ENCODE data around the gene KLHDC8A. TPM values are rescaled to one million over a fixed set of nuclear protein-coding genes. Genes with fewer than 3 reads are reported as not detected.
A peak's percentile ranks its signal among the peaks of the same experiment; 100 is the strongest.
"Not testable (repeated sequence)": the region's sequence is repeated elsewhere in the genome, so short reads cannot be mapped to it uniquely, and the experiment has no call there.

Gene KLHDC8A
- not detected for total RNA-seq

- no peaks in the 10 kb centered on the region for H3K9me3 Mint-ChIP-seq
- H3K27me3 Mint-ChIP-seq (ENCODE audit: low read depth), result peaks cover 24% of the 10 kb centered on the region
- DNase-seq, result no peak
- no peaks in the 10 kb centered on the region for H3K4me1 Mint-ChIP-seq (ENCODE audit: low read depth)
- no peak within 1 kb of the TSS for H3K4me3 Mint-ChIP-seq
- no peaks in the 10 kb centered on the region for H3K36me3 Mint-ChIP-seq (ENCODE audit: insufficient read depth in 2 of 2)
- H3K27ac Mint-ChIP-seq, result no peak within 1 kb of the TSS
- no peak for ATAC-seq (replicated peaks in 1 of 2)
Observed at GRCh38 chr1:205356440-205357139, at the start of gene KLHDC8A. KLHDC8A (minus strand) TSS chr1:205356922; CDS start chr1:205343604, 13,318 bp downstream.

DNA sequence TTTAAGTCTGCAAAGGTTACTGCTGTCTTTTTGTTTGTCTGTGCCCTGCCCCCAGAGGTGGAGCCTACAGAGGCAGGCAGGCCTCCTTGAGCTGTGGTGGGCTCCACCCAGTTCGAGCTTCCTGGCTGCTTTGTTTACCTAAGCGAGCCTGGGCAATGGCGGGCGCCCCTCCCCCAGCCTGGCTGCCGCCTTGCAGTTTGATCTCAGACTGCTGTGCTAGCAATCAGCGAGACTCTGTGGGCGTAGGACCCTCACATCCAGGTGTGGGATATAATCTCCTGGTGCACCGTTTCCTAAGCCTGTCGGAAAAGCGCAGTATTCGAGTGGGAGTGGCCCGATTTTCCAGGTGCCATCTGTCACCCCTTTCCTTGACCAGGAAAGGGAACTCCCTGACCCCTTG is 49.5 kb upstream of the KLHDC8A start:
- not testable (repeated sequence) for H3K36me3 Mint-ChIP-seq (ENCODE audit: insufficient read depth in 2 of 2); ATAC-seq (replicated peaks in 1 of 2); H3K27ac Mint-ChIP-seq; H3K9me3 Mint-ChIP-seq; DNase-seq; H3K4me3 Mint-ChIP-seq; H3K4me1 Mint-ChIP-seq (ENCODE audit: low read depth)
- H3K27me3 Mint-ChIP-seq (ENCODE audit: low read depth), result peaks cover 14% of the 10 kb centered on the region

DNA sequence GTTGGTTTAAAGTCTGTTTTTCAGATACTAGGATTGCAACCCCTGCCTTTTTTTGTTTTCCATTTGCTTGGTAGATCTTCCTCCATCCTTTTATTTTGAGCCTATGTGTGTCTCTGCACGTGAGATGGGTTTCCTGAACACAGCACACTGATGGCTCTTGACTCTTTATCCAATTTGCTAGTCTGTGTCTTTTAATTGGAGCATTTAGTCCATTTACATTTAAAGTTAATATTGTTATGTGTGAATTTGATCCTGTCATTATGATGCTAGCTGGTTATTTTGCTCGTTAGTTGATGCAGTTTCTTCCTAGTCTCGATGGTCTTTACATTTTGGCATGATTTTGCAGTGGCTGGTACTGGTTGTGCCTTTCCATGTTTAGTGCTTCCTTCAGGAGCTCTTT is 47.8 kb upstream of the KLHDC8A start:
- H3K4me3 Mint-ChIP-seq; H3K9me3 Mint-ChIP-seq; H3K27me3 Mint-ChIP-seq (ENCODE audit: low read depth); H3K27ac Mint-ChIP-seq; DNase-seq; ATAC-seq (replicated peaks in 1 of 2); H3K4me1 Mint-ChIP-seq (ENCODE audit: low read depth); H3K36me3 Mint-ChIP-seq (ENCODE audit: insufficient read depth in 2 of 2): not testable (repeated sequence)

- peaks cover 13% of the 10 kb centered on the region for H3K27me3 Mint-ChIP-seq (ENCODE audit: low read depth)
- no peak overlapping the region for H3K27ac Mint-ChIP-seq
- no peaks in the 10 kb centered on the region for H3K4me1 Mint-ChIP-seq (ENCODE audit: low read depth)
Observed at GRCh38 chr1:205398586-205398985, 41.9 kb upstream of the KLHDC8A start.

GRCh38 chr1:205396967-205397616 is 40.4 kb upstream of the KLHDC8A start:
- Mint-ChIP-seq H3K36me3 (ENCODE audit: insufficient read depth in 2 of 2) (no peaks in the 10 kb centered on the region), H3K27me3 (ENCODE audit: low read depth) (peaks cover 20% of the 10 kb centered on the region), H3K4me3 (no peak overlapping the region), H3K27ac (no peak overlapping the region), H3K9me3 (no peaks in the 10 kb centered on the region), H3K4me1 (ENCODE audit: low read depth) (no peaks in the 10 kb centered on the region)
- no peak for ATAC-seq (replicated peaks in 1 of 2)
- DNase-seq, result peak; percentile 8 to 29

More at GRCh38 chr1:205398586-205398985, 41.9 kb upstream of the KLHDC8A start:
- H3K36me3 Mint-ChIP-seq (ENCODE audit: insufficient read depth in 2 of 2), result no peaks in the 10 kb centered on the region
- ATAC-seq (replicated peaks in 1 of 2) (no peak), DNase-seq (no peak)
- no peaks in the 10 kb centered on the region for H3K9me3 Mint-ChIP-seq
- H3K4me3 Mint-ChIP-seq, result no peak overlapping the region

GRCh38 chr1:205395616-205396015 is 38.9 kb upstream of the KLHDC8A start:
- H3K27me3 Mint-ChIP-seq (ENCODE audit: low read depth), result peaks cover 22% of the 10 kb centered on the region
- no peaks in the 10 kb centered on the region for H3K36me3 Mint-ChIP-seq (ENCODE audit: insufficient read depth in 2 of 2)
- no peaks in the 10 kb centered on the region for H3K4me1 Mint-ChIP-seq (ENCODE audit: low read depth)
- no peak overlapping the region for H3K4me3 Mint-ChIP-seq
- H3K27ac Mint-ChIP-seq, result no peak overlapping the region
- ATAC-seq (replicated peaks in 1 of 2) (no peak), DNase-seq (no peak)
- H3K9me3 Mint-ChIP-seq, result no peaks in the 10 kb centered on the region

DNA sequence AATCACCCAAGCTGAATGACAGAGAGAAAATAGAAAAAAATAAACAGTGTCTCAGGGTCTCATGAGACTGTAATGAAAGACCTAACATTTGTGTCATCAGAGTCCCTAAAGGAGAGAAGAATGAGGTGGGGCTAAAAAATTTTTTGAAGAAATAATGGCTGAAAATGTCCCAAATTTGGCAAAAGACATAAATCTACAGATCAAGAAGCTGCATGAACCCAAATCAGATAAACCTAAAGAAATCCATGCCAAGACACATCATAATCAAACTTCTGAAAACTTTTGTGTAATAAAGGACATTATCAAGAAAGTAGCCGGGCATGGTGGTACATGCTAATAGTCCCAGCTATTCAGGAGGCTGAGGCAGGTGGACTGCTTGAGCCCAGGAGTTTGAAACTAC is 35.9 kb upstream of the KLHDC8A start:
- no peaks in the 10 kb centered on the region for H3K36me3 Mint-ChIP-seq (ENCODE audit: insufficient read depth in 2 of 2)
- ATAC-seq (replicated peaks in 1 of 2) (no peak), DNase-seq (no peak)
- no peak overlapping the region for H3K27ac Mint-ChIP-seq
- H3K4me1 Mint-ChIP-seq (ENCODE audit: low read depth), result no peaks in the 10 kb centered on the region
- H3K9me3 Mint-ChIP-seq, result no peaks in the 10 kb centered on the region
- H3K27me3 Mint-ChIP-seq (ENCODE audit: low read depth), result peaks cover 22% of the 10 kb centered on the region
- no peak overlapping the region for H3K4me3 Mint-ChIP-seq

- DNase-seq (no peak), ATAC-seq (replicated peaks in 1 of 2) (no peak)
- H3K27me3 Mint-ChIP-seq (ENCODE audit: low read depth), result peaks cover 22% of the 10 kb centered on the region
- H3K4me3 Mint-ChIP-seq, result no peak overlapping the region
- no peaks in the 10 kb centered on the region for H3K36me3 Mint-ChIP-seq (ENCODE audit: insufficient read depth in 2 of 2)
- H3K4me1 Mint-ChIP-seq (ENCODE audit: low read depth), result no peaks in the 10 kb centered on the region
- no peaks in the 10 kb centered on the region for H3K9me3 Mint-ChIP-seq
- no peak overlapping the region for H3K27ac Mint-ChIP-seq
Observed at GRCh38 chr1:205391386-205391785, 34.7 kb upstream of the KLHDC8A start.

DNA sequence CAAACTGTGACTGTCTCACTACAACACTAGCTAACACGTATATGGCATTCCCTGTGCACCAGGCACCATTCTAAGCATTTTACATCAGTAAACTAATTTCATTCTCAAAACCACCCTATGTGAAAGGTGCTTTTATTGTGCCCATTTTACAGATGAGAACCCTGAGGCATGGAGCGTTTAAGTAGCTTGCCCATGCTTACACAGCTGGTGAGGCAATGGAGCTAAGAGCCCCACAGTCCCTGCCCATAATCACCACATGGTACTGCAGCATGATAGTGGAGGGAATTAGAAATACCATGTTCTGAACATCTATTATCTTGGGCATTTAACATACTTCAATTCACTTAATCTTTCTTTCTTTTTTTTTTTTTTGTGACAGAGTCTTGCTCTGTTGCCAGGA is 31.1 kb upstream of the KLHDC8A start:
- no peak for DNase-seq
- no peaks in the 10 kb centered on the region for H3K4me1 Mint-ChIP-seq (ENCODE audit: low read depth)
- H3K27ac Mint-ChIP-seq, result no peak overlapping the region
- H3K27me3 Mint-ChIP-seq (ENCODE audit: low read depth), result peaks cover 10% of the 10 kb centered on the region
- no peaks in the 10 kb centered on the region for H3K9me3 Mint-ChIP-seq
- no peaks in the 10 kb centered on the region for H3K36me3 Mint-ChIP-seq (ENCODE audit: insufficient read depth in 2 of 2)
- H3K4me3 Mint-ChIP-seq, result no peak overlapping the region
- no peak for ATAC-seq (replicated peaks in 1 of 2)

- H3K27me3 Mint-ChIP-seq (ENCODE audit: low read depth); H3K4me3 Mint-ChIP-seq; H3K9me3 Mint-ChIP-seq; H3K36me3 Mint-ChIP-seq (ENCODE audit: insufficient read depth in 2 of 2); H3K27ac Mint-ChIP-seq; ATAC-seq (replicated peaks in 1 of 2); DNase-seq; H3K4me1 Mint-ChIP-seq (ENCODE audit: low read depth): not testable (repeated sequence)
Observed at GRCh38 chr1:205382990-205383389, 26.3 kb upstream of the KLHDC8A start.

DNA sequence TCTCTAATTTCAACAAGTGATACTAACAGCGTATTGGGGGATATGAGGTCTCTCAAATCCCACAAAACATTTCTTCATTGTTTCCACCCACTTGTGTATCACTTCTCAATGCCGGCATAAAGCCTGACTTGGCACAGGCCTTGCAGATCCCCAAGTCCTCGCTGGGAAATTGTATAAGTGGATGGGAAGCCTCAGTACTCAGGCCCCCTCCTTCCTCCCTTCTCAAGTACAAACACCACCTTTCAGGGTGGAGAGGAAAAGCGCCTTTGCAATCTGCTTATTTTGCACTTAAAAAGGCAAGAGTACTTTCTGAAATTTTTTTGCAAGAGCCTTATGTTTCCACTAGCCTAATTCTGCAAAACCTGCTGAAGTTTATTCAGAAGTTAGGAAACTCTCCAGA is 25.8 kb upstream of the KLHDC8A start:
- Mint-ChIP-seq H3K27me3 (ENCODE audit: low read depth) (peaks cover 7% of the 10 kb centered on the region), H3K36me3 (ENCODE audit: insufficient read depth in 2 of 2) (no peaks in the 10 kb centered on the region), H3K4me1 (ENCODE audit: low read depth) (no peaks in the 10 kb centered on the region), H3K4me3 (no peak overlapping the region), H3K9me3 (no peaks in the 10 kb centered on the region), H3K27ac (no peak overlapping the region)
- ATAC-seq (replicated peaks in 1 of 2), result no peak
- DNase-seq, result no peak

- DNase-seq (no peak), ATAC-seq (replicated peaks in 1 of 2) (no peak)
- Mint-ChIP-seq H3K27ac (no peak overlapping the region), H3K4me3 (no peak overlapping the region), H3K9me3 (no peaks in the 10 kb centered on the region), H3K27me3 (ENCODE audit: low read depth) (peaks cover 14% of the 10 kb centered on the region), H3K36me3 (ENCODE audit: insufficient read depth in 2 of 2) (no peaks in the 10 kb centered on the region), H3K4me1 (ENCODE audit: low read depth) (no peaks in the 10 kb centered on the region)
Observed at GRCh38 chr1:205381305-205381704, 24.6 kb upstream of the KLHDC8A start.

- H3K4me1 Mint-ChIP-seq (ENCODE audit: low read depth), result no peaks in the 10 kb centered on the region
- DNase-seq (no peak), ATAC-seq (replicated peaks in 1 of 2) (no peak)
- H3K27ac Mint-ChIP-seq, result no peak overlapping the region
- no peaks in the 10 kb centered on the region for H3K9me3 Mint-ChIP-seq
- no peak overlapping the region for H3K4me3 Mint-ChIP-seq
- no peaks in the 10 kb centered on the region for H3K36me3 Mint-ChIP-seq (ENCODE audit: insufficient read depth in 2 of 2)
- peaks cover 19% of the 10 kb centered on the region for H3K27me3 Mint-ChIP-seq (ENCODE audit: low read depth)
Observed at GRCh38 chr1:205380882-205381281, 24.2 kb upstream of the KLHDC8A start.

DNA sequence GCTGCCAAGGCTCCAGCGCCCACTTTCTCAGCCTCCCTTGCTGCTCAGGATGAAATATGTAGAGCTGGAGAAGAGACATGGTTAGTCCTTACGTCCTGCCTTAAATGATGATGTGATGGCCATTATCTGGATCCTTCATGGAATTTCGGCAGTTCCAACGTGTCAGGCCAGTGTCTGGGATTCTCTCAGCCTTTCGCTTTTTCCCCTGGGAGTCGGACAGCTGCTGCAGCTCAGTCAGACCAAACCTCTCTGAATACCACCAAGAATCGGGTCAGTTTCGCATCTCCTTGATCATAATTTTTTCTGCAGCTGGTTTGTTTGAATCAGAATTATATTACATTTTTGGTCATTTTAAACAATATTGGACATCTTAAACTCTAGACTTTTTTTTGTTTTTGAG is 22.3 kb upstream of the KLHDC8A start:
- peaks cover 26% of the 10 kb centered on the region for H3K27me3 Mint-ChIP-seq (ENCODE audit: low read depth)
- H3K4me1 Mint-ChIP-seq (ENCODE audit: low read depth), result peaks cover 12% of the 10 kb centered on the region
- H3K36me3 Mint-ChIP-seq (ENCODE audit: insufficient read depth in 2 of 2), result no peaks in the 10 kb centered on the region
- H3K9me3 Mint-ChIP-seq, result no peaks in the 10 kb centered on the region
- no peak for DNase-seq
- no peak for ATAC-seq (replicated peaks in 1 of 2)
- no peak overlapping the region for H3K4me3 Mint-ChIP-seq
- no peak overlapping the region for H3K27ac Mint-ChIP-seq

All from activated T-cell treated with anti-CD3 and anti-CD28 coated beads, Interleukin-2, amount 50 U/mL, for 72 hours (primary cell).